Thoracic aorta (tissue), 2 donors: ENCODE results near the gene PODXL2. TPM values are rescaled to one million over a fixed set of nuclear protein-coding genes. Genes with fewer than 3 reads are reported as not detected.

Experiments
- ATAC-seq: fragments of 150-250 bp; one replicate; pipeline ENCODE4 v1.8.0; 2017; ENCODE audit warnings: low read depth; ENCODE audit not compliant: insufficient number of reproducible peaks, low FRiP score
- DNase-seq: peaks from one replicate; pipeline ENCODE4 v3.0.0-alpha.2; 2020; ENCODE audit warnings: low spot score
- H3K27ac ChIP-seq, 2 donors: fragments of 200-600 bp; sonication (generic); 1 replicate in 1 of 2; 2 replicates in 1 of 2; pipeline ENCODE4 v1.5.1; 2016; ENCODE audit warnings: mild to moderate bottlenecking in 2 of 2, moderate library complexity in 2 of 2
- H3K27me3 ChIP-seq: fragments of 200-600 bp; sonication (generic); replicated peaks from 2 replicates; pipeline ENCODE4 v1.6.0; 2016; ENCODE audit warnings: mild to moderate bottlenecking; ENCODE audit not compliant: insufficient read depth
- H3K36me3 ChIP-seq: fragments of 200-600 bp; sonication (generic); one replicate; pipeline ENCODE4 v1.5.1; 2016
- H3K4me1 ChIP-seq, 2 donors: fragments of 200-600 bp; sonication (generic); 1 replicate in 1 of 2; 2 replicates in 1 of 2; pipeline versions ENCODE4 v1.5.1 to v1.6.0; 2016; ENCODE audit warnings: low read depth in 2 of 2, mild to moderate bottlenecking in 1 of 2; ENCODE audit not compliant: control insufficient read depth in 1 of 2
- H3K4me3 ChIP-seq: fragments of 200-600 bp; sonication (generic); 2 replicates; pipeline ENCODE4 v1.5.1; 2016; ENCODE audit warnings: mild to moderate bottlenecking
- H3K9me3 ChIP-seq: fragments of 200-600 bp; sonication (generic); 2 replicates; pipeline ENCODE4 v1.5.1; 2016
- total RNA-seq, 2 donors: library from RNA; depleted of rRNA; stranded (reverse); fragments of >200 nt; gene quantifications; one replicate each; pipeline versions ENCODE4 v1.1.0 to v1.2.3, GENCODE V29; 2016
- TF ChIP-seq, protein P1 (sequence below): fragments of 200-600 bp; sonication (generic); IDR thresholded peaks from one replicate; pipeline ENCODE4 v1.5.1; 2019; ENCODE audit warnings: antibody characterized with exemption

PODXL2 gene
- total RNA-seq, 2 donors from 2014 or later: 2.8 to 7.8 TPM

DNA sequence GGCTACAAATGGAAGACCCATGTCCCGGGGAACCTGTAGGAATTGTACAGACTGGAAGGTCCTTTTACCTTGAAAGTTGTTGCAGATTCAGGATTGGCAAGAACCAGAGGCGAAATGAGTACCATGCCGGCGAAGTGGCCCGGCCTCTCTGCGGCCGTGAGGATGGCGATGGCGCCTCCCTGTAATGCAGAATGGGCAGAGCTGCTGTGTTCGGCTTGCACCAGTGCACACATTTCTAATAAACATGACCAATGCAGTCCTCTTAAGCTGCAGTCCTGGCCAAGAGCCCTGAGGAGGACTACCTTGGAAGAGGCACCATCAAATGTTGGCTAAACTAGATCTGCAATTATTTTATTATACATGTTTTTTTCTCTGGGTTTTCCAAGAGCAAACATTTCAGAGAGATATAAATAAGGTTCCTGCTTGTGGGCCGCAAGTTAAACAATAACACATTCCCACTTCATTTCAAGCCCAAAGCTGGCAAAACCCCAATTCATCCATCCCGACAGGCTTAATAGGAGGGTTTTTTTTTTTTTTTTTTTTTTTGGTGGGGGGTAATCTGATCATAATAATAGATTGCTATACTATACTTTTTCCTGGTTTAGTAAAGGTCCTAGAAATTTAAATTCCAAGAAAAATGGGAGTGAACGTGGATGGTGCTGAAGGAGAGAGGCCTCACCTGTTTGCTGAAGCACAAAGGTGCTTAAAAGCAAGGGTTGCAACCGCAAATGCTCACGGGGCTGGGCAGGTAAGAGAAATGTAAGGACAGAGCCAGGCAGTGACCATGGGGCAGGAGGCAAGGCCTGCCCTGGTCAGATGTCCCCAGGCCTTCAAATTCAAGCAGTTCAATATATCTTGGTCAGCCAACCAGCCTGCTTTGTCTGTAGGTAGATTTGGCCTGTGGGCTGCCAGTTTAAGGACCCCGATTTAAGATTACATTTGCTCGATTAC, 92.3 kb downstream of the PODXL2 start:
- TF ChIP-seq, protein P1, sequence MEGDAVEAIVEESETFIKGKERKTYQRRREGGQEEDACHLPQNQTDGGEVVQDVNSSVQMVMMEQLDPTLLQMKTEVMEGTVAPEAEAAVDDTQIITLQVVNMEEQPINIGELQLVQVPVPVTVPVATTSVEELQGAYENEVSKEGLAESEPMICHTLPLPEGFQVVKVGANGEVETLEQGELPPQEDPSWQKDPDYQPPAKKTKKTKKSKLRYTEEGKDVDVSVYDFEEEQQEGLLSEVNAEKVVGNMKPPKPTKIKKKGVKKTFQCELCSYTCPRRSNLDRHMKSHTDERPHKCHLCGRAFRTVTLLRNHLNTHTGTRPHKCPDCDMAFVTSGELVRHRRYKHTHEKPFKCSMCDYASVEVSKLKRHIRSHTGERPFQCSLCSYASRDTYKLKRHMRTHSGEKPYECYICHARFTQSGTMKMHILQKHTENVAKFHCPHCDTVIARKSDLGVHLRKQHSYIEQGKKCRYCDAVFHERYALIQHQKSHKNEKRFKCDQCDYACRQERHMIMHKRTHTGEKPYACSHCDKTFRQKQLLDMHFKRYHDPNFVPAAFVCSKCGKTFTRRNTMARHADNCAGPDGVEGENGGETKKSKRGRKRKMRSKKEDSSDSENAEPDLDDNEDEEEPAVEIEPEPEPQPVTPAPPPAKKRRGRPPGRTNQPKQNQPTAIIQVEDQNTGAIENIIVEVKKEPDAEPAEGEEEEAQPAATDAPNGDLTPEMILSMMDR: no peak
- no peaks in the 10 kb centered on the region for H3K27me3 ChIP-seq
- no peak overlapping the region for H3K27ac ChIP-seq
- peaks cover 11% of the 10 kb centered on the region for H3K36me3 ChIP-seq
- peaks cover 0 to 19% of the 10 kb centered on the region in 2 donors for H3K4me1 ChIP-seq
- no peak overlapping the region for H3K4me3 ChIP-seq
- no peaks in the 10 kb centered on the region for H3K9me3 ChIP-seq
- ATAC-seq (no peak), DNase-seq (no peak)

- ATAC-seq (no peak), DNase-seq (no peak)
- H3K4me1 ChIP-seq: peaks cover 0 to 17% of the 10 kb centered on the region in 2 donors
- no peak overlapping the region for H3K4me3 ChIP-seq
- H3K36me3 ChIP-seq: peaks cover 11% of the 10 kb centered on the region
- no peaks in the 10 kb centered on the region for H3K9me3 ChIP-seq
- TF ChIP-seq, protein P1: no peak
- no peak overlapping the region for H3K27ac ChIP-seq
- H3K27me3 ChIP-seq: no peaks in the 10 kb centered on the region
Observed at GRCh38 chr3:127722091-127722784, 93.3 kb downstream of the PODXL2 start.

Other genes with a start within 250 kb of the PODXL2 start
- 10 to 100 TPM; 32.0 to 37.8 TPM for gene TPRA1, start 38.5 kb upstream of the PODXL2 start, total RNA-seq
- 1 to 10 TPM; 4.5 to 5.4 TPM for gene MCM2, start 30.8 kb upstream of the PODXL2 start, total RNA-seq
- gene ABTB1, start 43.8 kb downstream of the PODXL2 start, total RNA-seq: 10 to 100 TPM; 71.7 to 78.7 TPM
- 10 to 100 TPM; 57.6 to 71.8 TPM for gene MGLL, start 193.3 kb downstream of the PODXL2 start, total RNA-seq